Measurements from ENCODE around the gene TCEA3.

Gene TCEA3

GRCh38 chr1:23405946-23406345, 18.6 kb downstream of the TCEA3 start:
- Histone ChIP-seq H3K9me2 (replicated peaks; ENCODE audit: control insufficient read depth, low read length) (no peaks in the 10 kb centered on the region), H3K36me3 (ENCODE audit: control insufficient read depth, low read length) (no peaks in the 10 kb centered on the region), H3K4me3 (ENCODE audit: low read length) (no peak overlapping the region), H3K27me3 (ENCODE audit: control insufficient read depth, low read length) (peaks cover 5% of the 10 kb centered on the region; the same call in 1 of the 2 replicates), H3K4me2 (ENCODE audit: low read length) (no peak overlapping the region), H3K27ac (ENCODE audit: low read depth, low read length) (no peak overlapping the region), H4K20me1 (ENCODE audit: control insufficient read depth, insufficient read depth, low read depth, low read length) (no peaks in the 10 kb centered on the region), H3K79me2 (ENCODE audit: control insufficient read depth, low read length) (no peaks in the 10 kb centered on the region), H3F3A (ENCODE audit: control insufficient read depth, insufficient read depth) (no peaks in the 10 kb centered on the region), H3K4me1 (ENCODE audit: control insufficient read depth, low read length) (peaks cover 7% of the 10 kb centered on the region), H3K9me3 (ENCODE audit: control insufficient read depth, insufficient read depth, low read length) (no peaks in the 10 kb centered on the region)
- TF ChIP-seq EZH2phosphoT487 (IDR thresholded peaks at IDR 0.05; ENCODE audit: borderline replicate concordance, low read length) (no peak), CTCF (IDR thresholded peaks at IDR 0.05; ENCODE audit: low read depth, low read length, poor library complexity, severe bottlenecking) (no peak)

DNA sequence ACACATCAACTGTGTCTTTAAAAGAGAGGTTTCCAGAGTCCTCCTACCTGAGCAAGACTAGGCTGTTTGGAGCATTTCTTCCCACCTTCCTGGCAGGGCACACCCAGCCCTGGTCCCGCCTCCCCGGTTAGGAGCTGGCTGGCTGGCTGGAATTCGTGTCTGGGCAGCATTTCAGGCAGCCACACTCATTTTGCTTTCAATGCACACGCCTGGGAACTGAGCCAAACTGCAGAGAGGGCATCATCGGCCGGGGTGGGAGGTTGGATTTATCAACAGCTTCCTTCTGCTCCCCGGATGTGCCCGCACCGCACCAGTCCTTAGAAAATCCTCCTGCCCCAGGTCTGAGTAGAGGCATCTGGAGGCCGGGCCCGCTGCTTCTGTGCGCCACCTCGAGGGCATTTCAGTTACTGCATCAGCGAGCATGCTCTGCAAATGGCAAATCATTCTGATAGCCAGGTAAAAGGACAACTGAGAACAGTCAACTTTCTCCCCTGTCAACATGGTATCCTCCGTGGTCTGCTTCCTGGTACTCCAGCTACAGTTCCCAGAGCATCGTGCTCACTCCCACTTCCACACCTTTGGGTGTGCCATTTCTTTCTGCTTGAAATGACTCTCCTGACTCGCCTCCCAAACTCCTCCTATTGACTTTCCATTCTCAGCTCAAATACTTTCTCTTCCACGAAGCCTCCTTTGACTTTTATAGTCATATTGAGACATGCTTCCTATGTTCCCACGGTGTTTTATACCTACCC, 20.6 kb downstream of the TCEA3 start:
- peak overlapping the region; percentile 19 for H3K4me3 ChIP-seq (ENCODE audit: low read length)
- peaks cover 5% of the 10 kb centered on the region; the same call in 1 of the 2 replicates for H3K27me3 ChIP-seq (ENCODE audit: control insufficient read depth, low read length)
- H3K9me2 ChIP-seq (replicated peaks; ENCODE audit: control insufficient read depth, low read length), result no peaks in the 10 kb centered on the region
- H3K4me1 ChIP-seq (ENCODE audit: control insufficient read depth, low read length), result peaks cover 7% of the 10 kb centered on the region
- H4K20me1 ChIP-seq (ENCODE audit: control insufficient read depth, insufficient read depth, low read depth, low read length), result no peaks in the 10 kb centered on the region
- no peaks in the 10 kb centered on the region for H3K79me2 ChIP-seq (ENCODE audit: control insufficient read depth, low read length)
- no peaks in the 10 kb centered on the region for H3F3A ChIP-seq (ENCODE audit: control insufficient read depth, insufficient read depth)
- H3K27ac ChIP-seq (ENCODE audit: low read depth, low read length), result no peak overlapping the region
- TF ChIP-seq EZH2phosphoT487 (IDR thresholded peaks at IDR 0.05; ENCODE audit: borderline replicate concordance, low read length) (no peak), CTCF (IDR thresholded peaks at IDR 0.05; ENCODE audit: low read depth, low read length, poor library complexity, severe bottlenecking) (peak; percentile 97)
- peak overlapping the region; percentile 57 for H3K4me2 ChIP-seq (ENCODE audit: low read length)
- no peaks in the 10 kb centered on the region for H3K36me3 ChIP-seq (ENCODE audit: control insufficient read depth, low read length)
- no peaks in the 10 kb centered on the region for H3K9me3 ChIP-seq (ENCODE audit: control insufficient read depth, insufficient read depth, low read length)

DNA sequence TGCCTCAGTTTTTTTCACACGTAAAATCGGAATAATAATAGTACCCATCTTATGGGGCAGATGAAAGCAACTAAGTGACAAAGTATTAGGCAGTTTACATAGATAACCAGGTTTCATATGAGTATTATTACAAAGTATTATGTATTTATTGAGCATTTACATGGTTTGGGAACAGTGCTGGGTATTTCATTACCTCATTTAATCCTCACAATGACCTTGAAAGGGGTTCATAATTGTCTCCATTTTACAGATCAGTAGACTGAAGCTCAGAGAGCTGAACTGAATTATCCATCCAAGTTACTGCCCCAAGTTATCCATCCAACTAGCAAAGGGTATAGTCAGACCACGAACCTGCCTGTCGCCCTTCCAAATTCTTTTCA, 21.2 kb downstream of the TCEA3 start:
- no peak overlapping the region for H3K27ac ChIP-seq (ENCODE audit: low read depth, low read length)
- no peaks in the 10 kb centered on the region for H4K20me1 ChIP-seq (ENCODE audit: control insufficient read depth, insufficient read depth, low read depth, low read length)
- H3K9me3 ChIP-seq (ENCODE audit: control insufficient read depth, insufficient read depth, low read length), result no peaks in the 10 kb centered on the region
- H3K4me1 ChIP-seq (ENCODE audit: control insufficient read depth, low read length), result peaks cover 7% of the 10 kb centered on the region
- H3F3A ChIP-seq (ENCODE audit: control insufficient read depth, insufficient read depth), result no peaks in the 10 kb centered on the region
- H3K4me2 ChIP-seq (ENCODE audit: low read length), result peak overlapping the region; percentile 57; the same call in 1 of the 2 replicates
- TF ChIP-seq EZH2phosphoT487 (IDR thresholded peaks at IDR 0.05; ENCODE audit: borderline replicate concordance, low read length) (no peak), CTCF (IDR thresholded peaks at IDR 0.05; ENCODE audit: low read depth, low read length, poor library complexity, severe bottlenecking) (no peak)
- no peaks in the 10 kb centered on the region for H3K9me2 ChIP-seq (replicated peaks; ENCODE audit: control insufficient read depth, low read length)
- no peaks in the 10 kb centered on the region for H3K36me3 ChIP-seq (ENCODE audit: control insufficient read depth, low read length)
- H3K27me3 ChIP-seq (ENCODE audit: control insufficient read depth, low read length), result peaks cover 5% of the 10 kb centered on the region; the same call in 1 of the 2 replicates
- H3K4me3 ChIP-seq (ENCODE audit: low read length), result no peak overlapping the region
- H3K79me2 ChIP-seq (ENCODE audit: control insufficient read depth, low read length), result no peaks in the 10 kb centered on the region

All from DOHH2 (cell line).